Liver (tissue), 9 donors: ENCODE measurements around the gene PRDM2. TPM values are rescaled to one million over a fixed set of nuclear protein-coding genes. Genes with fewer than 3 reads are reported as not detected.

ENCODE experiments used
- DNase-seq: peaks from one replicate; pipeline ENCODE4 v3.0.0-alpha.2; 2017; ENCODE audit warnings: low spot score
- H3K27ac ChIP-seq, 2 donors: one replicate each; pipeline ENCODE4 v1.7.0; 2013; ENCODE audit warnings: inconsistent platforms in 2 of 2, low read length in 2 of 2, control low read depth in 1 of 2, low read depth in 1 of 2, mild to moderate bottlenecking in 1 of 2
- H3K27me3 ChIP-seq, 4 donors: one replicate each; pipeline versions ENCODE4 v1.6.1 to v1.7.0; 2013; ENCODE audit warnings: low read length in 3 of 4, inconsistent platforms in 1 of 4, mild to moderate bottlenecking in 1 of 4, moderate library complexity in 1 of 4; ENCODE audit not compliant: control insufficient read depth in 4 of 4, insufficient read depth in 4 of 4
- H3K36me3 ChIP-seq, 4 donors: one replicate each; pipeline versions ENCODE4 v1.6.1 to v1.7.0; 2013; ENCODE audit warnings: low read length in 3 of 4, mild to moderate bottlenecking in 3 of 4, low read depth in 1 of 4, moderate library complexity in 1 of 4; ENCODE audit not compliant: control insufficient read depth in 4 of 4, insufficient read depth in 3 of 4
- H3K4me1 ChIP-seq, 4 donors: one replicate each; pipeline versions ENCODE4 v1.6.1 to v1.7.0; 2013; ENCODE audit warnings: low read length in 3 of 4, mild to moderate bottlenecking in 3 of 4, moderate library complexity in 1 of 4; ENCODE audit not compliant: control insufficient read depth in 4 of 4, insufficient read depth in 4 of 4
- H3K4me3 ChIP-seq, 3 donors: one replicate each; pipeline versions ENCODE4 v1.6.1 to v1.7.0; 2013; ENCODE audit warnings: low read length in 3 of 3, control low read depth in 1 of 3, low read depth in 1 of 3, mild to moderate bottlenecking in 1 of 3
- H3K9ac ChIP-seq, 2 donors: one replicate each; pipeline ENCODE4 v1.7.0; 2013; ENCODE audit warnings: low read length in 2 of 2, mild to moderate bottlenecking in 2 of 2, moderate library complexity in 2 of 2, control low read depth in 1 of 2, low read depth in 1 of 2
- H3K9me3 ChIP-seq, 4 donors: one replicate each; pipeline versions ENCODE4 v1.6.1 to v1.7.0; 2013; ENCODE audit warnings: low read length in 3 of 4; ENCODE audit not compliant: control insufficient read depth in 4 of 4
- CTCF ChIP-seq: fragments of 150-350 bp; IDR thresholded peaks from 2 replicates; pipeline ENCODE4 v1.5.1; 2017; ENCODE audit warnings: improper control_type of control experiment, low read depth, low read length; ENCODE audit not compliant: missing input control
- EGR1 ChIP-seq, 2 donors: IDR thresholded peaks; 2 replicates each; pipeline ENCODE4 v1.6.1; 2016 to 2018; ENCODE audit warnings: antibody characterized with exemption in 2 of 2, low read depth in 2 of 2
- FOXA1 ChIP-seq: IDR thresholded peaks from 2 replicates; pipeline ENCODE4 v1.6.1; 2016; ENCODE audit warnings: antibody characterized with exemption
- FOXA2 ChIP-seq: IDR thresholded peaks from 2 replicates; pipeline ENCODE4 v1.6.1; 2016; ENCODE audit warnings: antibody characterized with exemption
- GABPA ChIP-seq, 2 donors: IDR thresholded peaks in 1 of 2; conservative IDR thresholded peaks in 1 of 2; 2 replicates each; pipeline ENCODE4 v1.6.1; 2016; ENCODE audit warnings: antibody characterized with exemption in 2 of 2, mild to moderate bottlenecking in 1 of 2, moderate library complexity in 1 of 2
- HNF4A ChIP-seq, 2 donors: conservative IDR thresholded peaks; 2 replicates each; pipeline ENCODE4 v1.6.1; 2016; ENCODE audit warnings: antibody characterized with exemption in 2 of 2, mild to moderate bottlenecking in 2 of 2
- HNF4G ChIP-seq: IDR thresholded peaks from 2 replicates; pipeline ENCODE4 v1.6.1; 2016; ENCODE audit warnings: antibody characterized with exemption
- JUND ChIP-seq, 2 donors: IDR thresholded peaks; 2 replicates each; pipeline ENCODE4 v1.6.1; 2016; ENCODE audit warnings: antibody characterized with exemption in 2 of 2
- NR2F2 ChIP-seq: IDR thresholded peaks from 2 replicates; pipeline ENCODE4 v1.6.1; 2016; ENCODE audit warnings: antibody characterized with exemption
- RAD21 ChIP-seq, 2 donors: IDR thresholded peaks; 2 replicates each; pipeline ENCODE4 v1.6.1; 2016; ENCODE audit warnings: antibody characterized with exemption in 2 of 2, mild to moderate bottlenecking in 2 of 2
- RXRA ChIP-seq, 2 donors: IDR thresholded peaks; 2 replicates each; pipeline ENCODE4 v1.6.1; 2017 to 2018; ENCODE audit warnings: antibody characterized with exemption in 2 of 2, mild to moderate bottlenecking in 1 of 2
- SP1 ChIP-seq: IDR thresholded peaks from 2 replicates; pipeline ENCODE4 v1.6.1; 2018; ENCODE audit warnings: antibody characterized with exemption, mild to moderate bottlenecking
- TAF1 ChIP-seq: conservative IDR thresholded peaks from 2 replicates; pipeline ENCODE4 v1.6.1; 2016; ENCODE audit warnings: antibody characterized with exemption, mild to moderate bottlenecking
- YY1 ChIP-seq: IDR thresholded peaks from 2 replicates; pipeline ENCODE4 v1.6.1; 2016; ENCODE audit warnings: antibody characterized with exemption, mild to moderate bottlenecking
- ZBTB33 ChIP-seq: IDR thresholded peaks from 2 replicates; pipeline ENCODE4 v1.6.1; 2016; ENCODE audit warnings: antibody characterized with exemption
- WGBS: extraction: QIAGEN DNeasy Blood & Tissue Kit; methylation state at CpG from one replicate; pipeline ENCODE4 v1.1.7; 2013; 5-methylcytosine and 5-hydroxymethylcytosine counted together
- polyA plus RNA-seq, 2 donors: library from polyadenylated mRNA; stranded (reverse) in 1 of 2; unstranded in 1 of 2; fragments of 200-250 nt in 1 of 2; fragments of >200 nt in 1 of 2; fragmentation: Nextera tagmentation in 1 of 2; extraction: Ambion mirVana in 1 of 2; gene quantifications; one replicate each; pipeline versions ENCODE4 v1.2.1 to v1.2.3, GENCODE V29; 2013 to 2015
- total RNA-seq, 2 donors: library from RNA; depleted of rRNA; stranded (reverse); fragments of >200 nt; gene quantifications; one replicate each; pipeline ENCODE4 v1.2.3, GENCODE V29; 2014
- TF ChIP-seq, protein P1 (sequence below): IDR thresholded peaks from 2 replicates; pipeline ENCODE4 v1.6.1; 2016; ENCODE audit warnings: antibody characterized with exemption
- TF ChIP-seq, protein P2 (sequence below): IDR thresholded peaks from 2 replicates; pipeline ENCODE4 v1.6.1; 2016; ENCODE audit warnings: antibody characterized with exemption, mild to moderate bottlenecking
- TF ChIP-seq, protein P3 (sequence below): IDR thresholded peaks from 2 replicates; pipeline ENCODE4 v1.6.1; 2016; ENCODE audit warnings: antibody characterized with exemption
- donor health status: healthy.
- donor health status: healthy.
- donor health status: healthy.
- donor health status: healthy.
- donor health status: healthy.

PRDM2 gene
- total and polyA plus RNA-seq, 4 donors, result 4.5 to 13.9 (median 7.9) TPM

- Histone ChIP-seq H3K27ac (no peak overlapping the region), H3K27me3 (no peaks in the 10 kb centered on the region), H3K9me3 (no peaks in the 10 kb centered on the region), H3K4me3 (no peak overlapping the region), H3K36me3 (no peaks in the 10 kb centered on the region), H3K9ac (no peak overlapping the region), H3K4me1 (no peaks in the 10 kb centered on the region)
- WGBS, result 79% methylated on average over 1 of the region's 1 CpG
- no peak for DNase-seq
- TF ChIP-seq ZBTB33 (no peak), JUND (IDR thresholded peaks at IDR 0.05) (no peak), EGR1 (IDR thresholded peaks at IDR 0.05; ENCODE audit: low read depth in 2 of 2) (no peak), YY1 (no peak), CTCF (no peak), RXRA (IDR thresholded peaks at IDR 0.05) (no peak), FOXA2 (no peak), FOXA1 (no peak), HNF4G (no peak)
- TF ChIP-seq, protein P1, sequence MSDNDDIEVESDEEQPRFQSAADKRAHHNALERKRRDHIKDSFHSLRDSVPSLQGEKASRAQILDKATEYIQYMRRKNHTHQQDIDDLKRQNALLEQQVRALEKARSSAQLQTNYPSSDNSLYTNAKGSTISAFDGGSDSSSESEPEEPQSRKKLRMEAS, result no peak
Measured at GRCh38 chr1:13836631-13837030, 136.6 kb downstream of the PRDM2 start.

DNA sequence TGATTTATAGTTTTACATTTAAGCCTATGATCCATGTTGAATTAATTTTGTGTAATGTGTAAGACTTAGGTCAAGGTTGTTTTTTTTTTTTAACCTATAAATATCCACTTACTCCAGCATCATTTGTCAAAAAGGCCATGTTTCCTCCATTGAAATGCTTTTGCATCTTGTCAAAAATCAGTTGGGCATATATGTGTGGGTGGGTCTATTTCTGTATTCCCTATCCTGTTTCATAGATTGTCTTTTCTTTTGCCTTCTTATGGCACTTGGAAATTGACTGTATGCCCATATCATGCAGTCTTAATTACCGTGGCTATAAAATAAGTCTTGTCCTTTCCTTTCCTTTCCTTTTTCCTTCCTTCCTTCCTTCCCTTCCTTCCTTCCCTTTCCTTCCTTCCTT lies 138.2 kb downstream of the PRDM2 start:
- Histone ChIP-seq H3K36me3 (no peaks in the 10 kb centered on the region), H3K4me1 (no peaks in the 10 kb centered on the region), H3K27ac (no peak overlapping the region), H3K4me3 (no peak overlapping the region), H3K27me3 (no peaks in the 10 kb centered on the region), H3K9me3 (no peaks in the 10 kb centered on the region), H3K9ac (no peak overlapping the region)
- TF ChIP-seq HNF4G (no peak), NR2F2 (no peak), CTCF (no peak), FOXA1 (no peak), SP1 (no peak), EGR1 (IDR thresholded peaks at IDR 0.05; ENCODE audit: low read depth in 2 of 2) (no peak), FOXA2 (no peak), GABPA (IDR thresholded peaks at IDR 0.05 in 1 of 2, conservative IDR thresholded peaks at IDR 0.05 in 1 of 2) (no peak), HNF4A (conservative IDR thresholded peaks at IDR 0.05) (no peak), TAF1 (no peak), YY1 (no peak), JUND (IDR thresholded peaks at IDR 0.05) (no peak), RXRA (IDR thresholded peaks at IDR 0.05) (no peak), RAD21 (IDR thresholded peaks at IDR 0.05) (no peak), ZBTB33 (no peak)
- TF ChIP-seq, protein P2, sequence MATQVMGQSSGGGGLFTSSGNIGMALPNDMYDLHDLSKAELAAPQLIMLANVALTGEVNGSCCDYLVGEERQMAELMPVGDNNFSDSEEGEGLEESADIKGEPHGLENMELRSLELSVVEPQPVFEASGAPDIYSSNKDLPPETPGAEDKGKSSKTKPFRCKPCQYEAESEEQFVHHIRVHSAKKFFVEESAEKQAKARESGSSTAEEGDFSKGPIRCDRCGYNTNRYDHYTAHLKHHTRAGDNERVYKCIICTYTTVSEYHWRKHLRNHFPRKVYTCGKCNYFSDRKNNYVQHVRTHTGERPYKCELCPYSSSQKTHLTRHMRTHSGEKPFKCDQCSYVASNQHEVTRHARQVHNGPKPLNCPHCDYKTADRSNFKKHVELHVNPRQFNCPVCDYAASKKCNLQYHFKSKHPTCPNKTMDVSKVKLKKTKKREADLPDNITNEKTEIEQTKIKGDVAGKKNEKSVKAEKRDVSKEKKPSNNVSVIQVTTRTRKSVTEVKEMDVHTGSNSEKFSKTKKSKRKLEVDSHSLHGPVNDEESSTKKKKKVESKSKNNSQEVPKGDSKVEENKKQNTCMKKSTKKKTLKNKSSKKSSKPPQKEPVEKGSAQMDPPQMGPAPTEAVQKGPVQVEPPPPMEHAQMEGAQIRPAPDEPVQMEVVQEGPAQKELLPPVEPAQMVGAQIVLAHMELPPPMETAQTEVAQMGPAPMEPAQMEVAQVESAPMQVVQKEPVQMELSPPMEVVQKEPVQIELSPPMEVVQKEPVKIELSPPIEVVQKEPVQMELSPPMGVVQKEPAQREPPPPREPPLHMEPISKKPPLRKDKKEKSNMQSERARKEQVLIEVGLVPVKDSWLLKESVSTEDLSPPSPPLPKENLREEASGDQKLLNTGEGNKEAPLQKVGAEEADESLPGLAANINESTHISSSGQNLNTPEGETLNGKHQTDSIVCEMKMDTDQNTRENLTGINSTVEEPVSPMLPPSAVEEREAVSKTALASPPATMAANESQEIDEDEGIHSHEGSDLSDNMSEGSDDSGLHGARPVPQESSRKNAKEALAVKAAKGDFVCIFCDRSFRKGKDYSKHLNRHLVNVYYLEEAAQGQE, result no peak
- TF ChIP-seq, protein P1, result no peak
- TF ChIP-seq, protein P3, sequence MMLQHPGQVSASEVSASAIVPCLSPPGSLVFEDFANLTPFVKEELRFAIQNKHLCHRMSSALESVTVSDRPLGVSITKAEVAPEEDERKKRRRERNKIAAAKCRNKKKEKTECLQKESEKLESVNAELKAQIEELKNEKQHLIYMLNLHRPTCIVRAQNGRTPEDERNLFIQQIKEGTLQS, result no peak
- WGBS, result 76% methylated on average over 1 of the region's 1 CpG
- no peak for DNase-seq
